ENCODE results near the gene CD177. TPM values are rescaled to one million over a fixed set of nuclear protein-coding genes. Genes with fewer than 3 reads are reported as not detected.

The CD177 gene
- total and polyA plus RNA-seq, 2 donors (not counting 3 experiments of a cell fraction or from before 2014, with no cell fraction given): 0.18 TPM; not detected in 1

GRCh38 chr19:43311706-43312105 is 41.8 kb upstream of the CD177 start:
- ChIA-PET POLR2A (no interaction called here), CTCF (no interaction called here)
- Histone ChIP-seq H3K27me3 (ENCODE audit: control insufficient read depth in 2 of 2, insufficient read depth in 2 of 2, low read length in 2 of 2) (no peaks in the 10 kb centered on the region), H3K9ac (replicated peaks; ENCODE audit: extremely low read depth, insufficient read depth, low read length) (no peak overlapping the region), H3K9me3 (replicated peaks; ENCODE audit: control insufficient read depth, insufficient read depth, low read length) (no peaks in the 10 kb centered on the region), H4K20me1 (replicated peaks; ENCODE audit: control insufficient read depth, extremely low read depth, insufficient read depth, low read length) (no peaks in the 10 kb centered on the region), H3K36me3 (ENCODE audit: control insufficient read depth in 2 of 2, extremely low read depth in 1 of 2, insufficient read depth in 2 of 2, low read length in 2 of 2) (no peaks in the 10 kb centered on the region), H2AFZ (ENCODE audit: low read depth, low read length) (no peak overlapping the region), H3K4me1 (ENCODE audit: control insufficient read depth, extremely low read depth, insufficient read depth, low read length) (no peaks in the 10 kb centered on the region), H3K9me1 (replicated peaks; ENCODE audit: control insufficient read depth, extremely low read depth, insufficient read depth, low read length) (no peaks in the 10 kb centered on the region), H3K4me2 (ENCODE audit: insufficient read depth, low read length) (no peak overlapping the region), H3K27ac (ENCODE audit: insufficient read depth, low read depth, low read length) (no peak overlapping the region), H3K79me2 (ENCODE audit: control insufficient read depth, insufficient read depth, low read length) (no peaks in the 10 kb centered on the region), H3K4me3 (replicated peaks in 1 of 3; ENCODE audit: insufficient read depth in 1 of 3, low read depth in 1 of 3, low read length in 3 of 3) (no peak overlapping the region)
- no peak for TF ChIP-seq POLR2AphosphoS5 (IDR thresholded peaks at IDR 0.05; ENCODE audit: insufficient read depth, low read depth, low read length)
- TF ChIP-seq EZH2 (IDR thresholded peaks at IDR 0.05; ENCODE audit: borderline replicate concordance, low read depth, low read length, severe bottlenecking): no peak
- no peak for TF ChIP-seq GATA2 (IDR thresholded peaks at IDR 0.05; ENCODE audit: insufficient read depth, insufficient read length, low read depth, low read length)
- TF ChIP-seq, protein P1, sequence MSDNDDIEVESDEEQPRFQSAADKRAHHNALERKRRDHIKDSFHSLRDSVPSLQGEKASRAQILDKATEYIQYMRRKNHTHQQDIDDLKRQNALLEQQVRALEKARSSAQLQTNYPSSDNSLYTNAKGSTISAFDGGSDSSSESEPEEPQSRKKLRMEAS (IDR thresholded peaks at IDR 0.05; ENCODE audit: insufficient read depth, insufficient read length): no peak
- TF ChIP-seq FOS (IDR thresholded peaks at IDR 0.05; ENCODE audit: borderline replicate concordance, insufficient read depth, low read length): no peak
- no peak for TF ChIP-seq JUN (IDR thresholded peaks at IDR 0.05; ENCODE audit: borderline replicate concordance, insufficient read depth, insufficient read length, low read depth)
- no peak for TF ChIP-seq POLR2A (IDR thresholded peaks at IDR 0.05; ENCODE audit: low read depth, low read length)
- TF ChIP-seq MYC (IDR thresholded peaks at IDR 0.05; ENCODE audit: low read depth, low read length): no peak
- no peak for TF ChIP-seq CTCF (IDR thresholded peaks at IDR 0.05; ENCODE audit: extremely low read depth in 1 of 2, insufficient read depth in 1 of 2, low read depth in 1 of 2, low read length in 2 of 2)
- dilution Hi-C loops (cut with MboI; ENCODE audit: extremely low pct_ligation_motif_present, low sequenced_read_pairs): no loop called here
- no peak for FAIRE-seq
- BruUV-seq (replicated peaks): no TSS peak
- DNase-seq (ENCODE audit: low read depth, low spot score): no peak
- intact Hi-C loops (cut with micrococcal nuclease): no loop called here
